ENCODE results near the gene HMCN2. TPM values are rescaled to one million over a fixed set of nuclear protein-coding genes. Genes with fewer than 3 reads are reported as not detected.
A peak's percentile ranks its signal among the peaks of the same experiment; 100 is the strongest.

HMCN2 gene
- total and polyA plus RNA-seq, 2 donors from 2014 or later = 0.99 to 8.6 TPM

GRCh38 chr9:130442746-130443455 is 177.3 kb downstream of the HMCN2 start:
- no peak for FAIRE-seq
- H3K4me1 ChIP-seq (ENCODE audit: control insufficient read depth in 2 of 3, insufficient read depth in 2 of 3, low read depth in 1 of 3, low read length in 3 of 3) = peaks cover 0 to 20% (median 5%) of the 10 kb centered on the region in 3 donors
- H3K36me3 ChIP-seq (ENCODE audit: control insufficient read depth in 2 of 3, insufficient read depth in 3 of 3, low read length in 3 of 3) = no peaks in the 10 kb centered on the region
- no peaks in the 10 kb centered on the region for H3K27me3 ChIP-seq (ENCODE audit: control insufficient read depth, insufficient read depth, low read length)
- peak in 1 of 5 donors; percentile 48 for DNase-seq
- no peak overlapping the region for H3K27ac ChIP-seq (ENCODE audit: low read depth in 2 of 2, low read length in 2 of 2)
- intact Hi-C loops (cut with DNase I) = no loop called here
- peaks cover 0 to 7% (median 0%) of the 10 kb centered on the region in 3 donors for H3K9me3 ChIP-seq (ENCODE audit: control insufficient read depth in 2 of 3, insufficient read depth in 1 of 3, low read length in 3 of 3)
- no peak overlapping the region for H3K9ac ChIP-seq (ENCODE audit: low read length in 3 of 3)
- TF ChIP-seq CTCF (IDR thresholded peaks at IDR 0.05; ENCODE audit: borderline replicate concordance, extremely low read depth, insufficient read depth) = no peak
- no peak overlapping the region for H3K4me3 ChIP-seq (ENCODE audit: low read length in 3 of 3)

GRCh38 chr9:130443456-130443801 is 177.9 kb downstream of the HMCN2 start:
- no peak for FAIRE-seq
- no peaks in the 10 kb centered on the region for H3K36me3 ChIP-seq (ENCODE audit: control insufficient read depth in 2 of 3, insufficient read depth in 3 of 3, low read length in 3 of 3)
- H3K4me3 ChIP-seq (ENCODE audit: low read length in 3 of 3) = no peak overlapping the region
- H3K27me3 ChIP-seq (ENCODE audit: control insufficient read depth, insufficient read depth, low read length) = no peaks in the 10 kb centered on the region
- H3K9ac ChIP-seq (ENCODE audit: low read length in 3 of 3) = no peak overlapping the region
- H3K4me1 ChIP-seq (ENCODE audit: control insufficient read depth in 2 of 3, insufficient read depth in 2 of 3, low read depth in 1 of 3, low read length in 3 of 3) = peaks cover 0 to 24% (median 5%) of the 10 kb centered on the region in 3 donors
- peaks cover 0 to 7% (median 0%) of the 10 kb centered on the region in 3 donors for H3K9me3 ChIP-seq (ENCODE audit: control insufficient read depth in 2 of 3, insufficient read depth in 1 of 3, low read length in 3 of 3)
- no peak for TF ChIP-seq CTCF (IDR thresholded peaks at IDR 0.05; ENCODE audit: borderline replicate concordance, extremely low read depth, insufficient read depth)
- no peak for DNase-seq
- H3K27ac ChIP-seq (ENCODE audit: low read depth in 2 of 2, low read length in 2 of 2) = no peak overlapping the region
- intact Hi-C loops (cut with DNase I) = no loop called here

- H3K27me3 ChIP-seq (ENCODE audit: control insufficient read depth, insufficient read depth, low read length) = no peaks in the 10 kb centered on the region
- peak overlapping the region; percentile 8 to 71 for H3K27ac ChIP-seq (ENCODE audit: low read depth in 2 of 2, low read length in 2 of 2)
- no peaks in the 10 kb centered on the region for H3K36me3 ChIP-seq (ENCODE audit: control insufficient read depth in 2 of 3, insufficient read depth in 3 of 3, low read length in 3 of 3)
- peak overlapping the region in 1 of 3 donors; percentile 34 for H3K9ac ChIP-seq (ENCODE audit: low read length in 3 of 3)
- peaks cover 0 to 24% (median 5%) of the 10 kb centered on the region in 3 donors for H3K4me1 ChIP-seq (ENCODE audit: control insufficient read depth in 2 of 3, insufficient read depth in 2 of 3, low read depth in 1 of 3, low read length in 3 of 3)
- peak overlapping the region in 1 of 3 donors; percentile 13 for H3K4me3 ChIP-seq (ENCODE audit: low read length in 3 of 3)
- FAIRE-seq (no peak), DNase-seq (no peak)
- peaks cover 0 to 7% (median 0%) of the 10 kb centered on the region in 3 donors for H3K9me3 ChIP-seq (ENCODE audit: control insufficient read depth in 2 of 3, insufficient read depth in 1 of 3, low read length in 3 of 3)
- TF ChIP-seq CTCF (IDR thresholded peaks at IDR 0.05; ENCODE audit: borderline replicate concordance, extremely low read depth, insufficient read depth) = no peak
- intact Hi-C loops (cut with DNase I) = no loop called here
Measured at GRCh38 chr9:130443840-130444492, 178.4 kb downstream of the HMCN2 start.
